MCF 10A (cell line): ENCODE data around the gene SUGT1. TPM values are rescaled to one million over a fixed set of nuclear protein-coding genes. Genes with fewer than 3 reads are reported as not detected.
A peak's percentile ranks its signal among the peaks of the same experiment; 100 is the strongest.
"Not testable (repeated sequence)": the region's sequence is repeated elsewhere in the genome, so short reads cannot be mapped to it uniquely, and the experiment has no call there.

Experiments
- BruUV-seq: library from RNA; stranded (reverse); fragments of 400-500 nt; replicated peaks from 2 replicates; lab custom pipeline; 2021; lab: Mats Ljungman, UMichigan
- CTCF ChIA-PET: fragments of 300-600 bp; sonication (Branson Sonifier 250); formaldehyde crosslinking; extraction: SDS; loops from one replicate; lab custom pipeline; 2021; ENCODE audit warnings: antibody characterized with exemption, inconsistent platforms; lab: Yijun Ruan, JAX
- POLR2A ChIA-PET: fragments of 300-600, 350-650 bp; sonication (Branson Sonifier 250); formaldehyde crosslinking; extraction: SDS; loops from one replicate; lab custom pipeline; 2020; ENCODE audit warnings: antibody characterized with exemption, inconsistent platforms; lab: Yijun Ruan, JAX
- DNase-seq: peaks from one replicate; pipeline ENCODE4 v3.0.0-alpha.2; 2018; ENCODE audit not compliant: unreplicated experiment
- H3K27ac Mint-ChIP-seq: one replicate; pipeline ENCODE4 v1.8.0; 2022; ENCODE audit warnings: mild to moderate bottlenecking, low read depth, mixed read lengths; ENCODE audit not compliant: unreplicated experiment
- H3K27me3 Mint-ChIP-seq: one replicate; pipeline ENCODE4 v1.8.0; 2022; ENCODE audit warnings: mixed read lengths; ENCODE audit not compliant: insufficient read depth, unreplicated experiment
- H3K36me3 Mint-ChIP-seq: one replicate; pipeline ENCODE4 v1.8.0; 2022; ENCODE audit warnings: mild to moderate bottlenecking, moderate library complexity, mixed read lengths; ENCODE audit not compliant: insufficient read depth, unreplicated experiment
- H3K4me1 Mint-ChIP-seq: one replicate; pipeline ENCODE4 v1.8.0; 2022; ENCODE audit warnings: mixed read lengths; ENCODE audit not compliant: insufficient read depth, unreplicated experiment
- H3K4me3 Mint-ChIP-seq: one replicate; pipeline ENCODE4 v1.8.0; 2022; ENCODE audit warnings: mild to moderate bottlenecking, moderate library complexity, mixed read lengths; ENCODE audit not compliant: unreplicated experiment
- H3K9me3 Mint-ChIP-seq: one replicate; pipeline ENCODE4 v1.8.0; 2022; ENCODE audit warnings: mixed read lengths; ENCODE audit not compliant: unreplicated experiment
- CTCF ChIP-seq: fragments of 200-600 bp; IDR thresholded peaks from one replicate; pipeline ENCODE4 v1.8.0; 2022; ENCODE audit warnings: antibody characterized with exemption, mild to moderate bottlenecking; ENCODE audit not compliant: unreplicated experiment
- intact Hi-C: fragments of 100-400 bp; cut with micrococcal nuclease; formaldehyde crosslinking; loops from 2 replicates; pipeline ENCODE4 v1.14.1; 2022
- total RNA-seq: library from RNA; stranded (reverse); gene quantifications from 2 replicates; pipeline ENCODE4 v1.2.3, GENCODE V29; 2022

The SUGT1 gene
- total RNA-seq, 1 experiment from 2014 or later: 58.4 TPM

GRCh38 chr13:52617070-52618060 is 35.3 kb upstream of the SUGT1 start:
- H3K36me3 Mint-ChIP-seq: peaks cover 10% of the 10 kb centered on the region
- CTCF ChIA-PET: interaction anchor here (0.6 to 2.5 kb wide), 8 partner anchors 20 to 1863 kb away, joined by 3 to 21 read pairs (median 4); partner anchors contain the start of gene SUGT1
- H3K4me3 Mint-ChIP-seq: peak overlapping the region; percentile 98
- TSS peak; percentile 92 for BruUV-seq
- no peaks in the 10 kb centered on the region for H3K27me3 Mint-ChIP-seq
- peak; percentile 85 for DNase-seq
- intact Hi-C loops: loop anchor here (1.0 to 10.0 kb wide), 2 partner anchors 35 to 163 kb away; partner anchors contain the start of genes CKAP2, SUGT1 and VPS36
- POLR2A ChIA-PET: interaction anchor here (0.6 to 3.4 kb wide), 19 partner anchors 10 to 459 kb away, joined by 3 to 109 read pairs (median 7); partner anchors contain the start of genes CKAP2, SUGT1 and VPS36
- no peaks in the 10 kb centered on the region for H3K9me3 Mint-ChIP-seq
- peaks cover 11% of the 10 kb centered on the region for H3K4me1 Mint-ChIP-seq
- peak overlapping the region; percentile 88 for H3K27ac Mint-ChIP-seq
- TF ChIP-seq CTCF: no peak

- H3K36me3 Mint-ChIP-seq: peaks cover 45% of the 10 kb centered on the region
- POLR2A ChIA-PET: interaction anchor here (0.8 kb wide), 1 partner anchor 22 kb away, joined by 5 read pairs; the partner anchor contains the start of gene SUGT1
- H3K4me3 Mint-ChIP-seq, DNase-seq, BruUV-seq, H3K27ac Mint-ChIP-seq, intact Hi-C loops, H3K9me3 Mint-ChIP-seq, H3K4me1 Mint-ChIP-seq, H3K27me3 Mint-ChIP-seq, CTCF ChIA-PET: not testable (repeated sequence)
Observed at GRCh38 chr13:52631083-52631690, 21.4 kb upstream of the SUGT1 start.

- no TSS peak for BruUV-seq
- CTCF ChIA-PET: interaction anchor here (1.0 to 1.6 kb wide), 3 partner anchors 14 to 329 kb away, joined by 5 to 10 read pairs (median 6); partner anchors contain the start of gene SUGT1
- no peaks in the 10 kb centered on the region for H3K27me3 Mint-ChIP-seq
- no peaks in the 10 kb centered on the region for H3K4me1 Mint-ChIP-seq
- intact Hi-C loops: no loop called here
- H3K27ac Mint-ChIP-seq: no peak overlapping the region
- POLR2A ChIA-PET: interaction anchor here (0.7 to 2.0 kb wide), 2 partner anchors 14 to 52 kb away, joined by 4 to 8 read pairs; partner anchors contain the start of gene SUGT1
- H3K36me3 Mint-ChIP-seq: peaks cover 45% of the 10 kb centered on the region
- TF ChIP-seq CTCF: no peak
- H3K9me3 Mint-ChIP-seq: no peaks in the 10 kb centered on the region
- no peak overlapping the region for H3K4me3 Mint-ChIP-seq
- no peak for DNase-seq
Observed at GRCh38 chr13:52638666-52639328, 13.8 kb upstream of the SUGT1 start.

- ChIA-PET POLR2A (interaction anchor here (0.7 kb wide), 1 partner anchor 548 kb away, joined by 3 read pairs; no protein-coding TSS in a partner anchor), CTCF (no interaction called here)
- H3K9me3 Mint-ChIP-seq: no peaks in the 10 kb centered on the region
- H3K27me3 Mint-ChIP-seq: no peaks in the 10 kb centered on the region
- H3K4me1 Mint-ChIP-seq: peaks cover 7% of the 10 kb centered on the region
- no peak for DNase-seq
- H3K27ac Mint-ChIP-seq: no peak within 1 kb of the TSS
- no peak within 1 kb of the TSS for H3K4me3 Mint-ChIP-seq
- peaks cover 32% of the 10 kb centered on the region for H3K36me3 Mint-ChIP-seq
- intact Hi-C loops: no loop called here
- no peak for TF ChIP-seq CTCF
- BruUV-seq: no TSS peak
Observed at GRCh38 chr13:52642131-52642530, 10.5 kb upstream of the SUGT1 start, which contains the start of gene HNRNPA1L2. HNRNPA1L2 (plus strand) TSS chr13:52642431; CDS start chr13:52642493, 62 bp downstream.
